ENCODE results near the gene MARCO. TPM values are rescaled to one million over a fixed set of nuclear protein-coding genes. Genes with fewer than 3 reads are reported as not detected.

Gene MARCO
- total RNA-seq (2022): not detected in 2 replicates
- Bru-seq, nascent RNA: not detected
- BruChase-seq, experiment 1, labeled RNA remaining after a 6-hour chase: not detected
- BruChase-seq, experiment 2, labeled RNA remaining after a 2-hour chase: not detected
- long read RNA-seq: 0 reads

GRCh38 chr2:118942031-118942430 lies at the start of gene MARCO:
TSS of gene MARCO (plus strand) at chr2:118942194. CDS start at chr2:118942301, 107 bp downstream.
- no peaks in the 10 kb centered on the region for H3K36me3 Mint-ChIP-seq (ENCODE audit: insufficient read depth, unreplicated experiment)
- H3K4me1 Mint-ChIP-seq (ENCODE audit: low read depth, unreplicated experiment): no peaks in the 10 kb centered on the region
- H3K9me3 Mint-ChIP-seq (ENCODE audit: low read depth, unreplicated experiment): no peaks in the 10 kb centered on the region
- intact Hi-C loops (cut with micrococcal nuclease; ENCODE audit: unreplicated experiment): no loop called here
- DNase-seq: no peak
- H3K4me3 Mint-ChIP-seq (ENCODE audit: low read depth, unreplicated experiment): no peak within 1 kb of the TSS
- no TSS peak for BruUV-seq (replicated peaks)
- CTCF ChIA-PET: no interaction called here
- TF ChIP-seq, protein P1, sequence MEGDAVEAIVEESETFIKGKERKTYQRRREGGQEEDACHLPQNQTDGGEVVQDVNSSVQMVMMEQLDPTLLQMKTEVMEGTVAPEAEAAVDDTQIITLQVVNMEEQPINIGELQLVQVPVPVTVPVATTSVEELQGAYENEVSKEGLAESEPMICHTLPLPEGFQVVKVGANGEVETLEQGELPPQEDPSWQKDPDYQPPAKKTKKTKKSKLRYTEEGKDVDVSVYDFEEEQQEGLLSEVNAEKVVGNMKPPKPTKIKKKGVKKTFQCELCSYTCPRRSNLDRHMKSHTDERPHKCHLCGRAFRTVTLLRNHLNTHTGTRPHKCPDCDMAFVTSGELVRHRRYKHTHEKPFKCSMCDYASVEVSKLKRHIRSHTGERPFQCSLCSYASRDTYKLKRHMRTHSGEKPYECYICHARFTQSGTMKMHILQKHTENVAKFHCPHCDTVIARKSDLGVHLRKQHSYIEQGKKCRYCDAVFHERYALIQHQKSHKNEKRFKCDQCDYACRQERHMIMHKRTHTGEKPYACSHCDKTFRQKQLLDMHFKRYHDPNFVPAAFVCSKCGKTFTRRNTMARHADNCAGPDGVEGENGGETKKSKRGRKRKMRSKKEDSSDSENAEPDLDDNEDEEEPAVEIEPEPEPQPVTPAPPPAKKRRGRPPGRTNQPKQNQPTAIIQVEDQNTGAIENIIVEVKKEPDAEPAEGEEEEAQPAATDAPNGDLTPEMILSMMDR (IDR thresholded peaks at IDR 0.05; ENCODE audit: unreplicated experiment): no peak
- peaks cover 54% of the 10 kb centered on the region for H3K27me3 Mint-ChIP-seq (ENCODE audit: unreplicated experiment)
- H3K27ac Mint-ChIP-seq (ENCODE audit: unreplicated experiment): no peak within 1 kb of the TSS

DNA sequence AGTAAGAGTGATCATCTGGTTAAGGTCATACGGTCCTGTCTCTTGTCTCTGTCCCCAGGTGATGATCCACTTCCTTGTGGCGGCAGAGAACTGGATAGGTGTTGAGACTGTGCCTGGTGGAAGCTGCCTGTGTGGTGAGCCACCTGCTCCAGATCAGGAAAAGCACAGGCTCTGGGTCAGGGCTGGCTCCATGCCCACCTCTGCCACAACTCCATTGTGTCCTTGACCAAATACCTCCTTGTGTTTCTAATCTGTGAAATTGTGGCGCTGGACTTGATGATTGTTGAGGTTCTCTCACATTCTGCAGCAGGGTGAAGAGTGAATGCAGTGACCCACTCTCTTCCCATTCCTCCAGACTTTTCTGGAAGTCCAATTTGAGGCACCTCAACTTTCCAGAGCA lies 48.9 kb upstream of the MARCO start:
- no peak for DNase-seq
- no peak overlapping the region for H3K4me3 Mint-ChIP-seq (ENCODE audit: low read depth, unreplicated experiment)
- no TSS peak for BruUV-seq (replicated peaks)
- no peaks in the 10 kb centered on the region for H3K36me3 Mint-ChIP-seq (ENCODE audit: insufficient read depth, unreplicated experiment)
- TF ChIP-seq, protein P1 (IDR thresholded peaks at IDR 0.05; ENCODE audit: unreplicated experiment): no peak
- no peak overlapping the region for H3K27ac Mint-ChIP-seq (ENCODE audit: unreplicated experiment)
- H3K27me3 Mint-ChIP-seq (ENCODE audit: unreplicated experiment): peaks cover 47% of the 10 kb centered on the region
- H3K4me1 Mint-ChIP-seq (ENCODE audit: low read depth, unreplicated experiment): no peaks in the 10 kb centered on the region
- CTCF ChIA-PET: no interaction called here
- peaks cover 6% of the 10 kb centered on the region for H3K9me3 Mint-ChIP-seq (ENCODE audit: low read depth, unreplicated experiment)
- intact Hi-C loops (cut with micrococcal nuclease; ENCODE audit: unreplicated experiment): no loop called here

DNA sequence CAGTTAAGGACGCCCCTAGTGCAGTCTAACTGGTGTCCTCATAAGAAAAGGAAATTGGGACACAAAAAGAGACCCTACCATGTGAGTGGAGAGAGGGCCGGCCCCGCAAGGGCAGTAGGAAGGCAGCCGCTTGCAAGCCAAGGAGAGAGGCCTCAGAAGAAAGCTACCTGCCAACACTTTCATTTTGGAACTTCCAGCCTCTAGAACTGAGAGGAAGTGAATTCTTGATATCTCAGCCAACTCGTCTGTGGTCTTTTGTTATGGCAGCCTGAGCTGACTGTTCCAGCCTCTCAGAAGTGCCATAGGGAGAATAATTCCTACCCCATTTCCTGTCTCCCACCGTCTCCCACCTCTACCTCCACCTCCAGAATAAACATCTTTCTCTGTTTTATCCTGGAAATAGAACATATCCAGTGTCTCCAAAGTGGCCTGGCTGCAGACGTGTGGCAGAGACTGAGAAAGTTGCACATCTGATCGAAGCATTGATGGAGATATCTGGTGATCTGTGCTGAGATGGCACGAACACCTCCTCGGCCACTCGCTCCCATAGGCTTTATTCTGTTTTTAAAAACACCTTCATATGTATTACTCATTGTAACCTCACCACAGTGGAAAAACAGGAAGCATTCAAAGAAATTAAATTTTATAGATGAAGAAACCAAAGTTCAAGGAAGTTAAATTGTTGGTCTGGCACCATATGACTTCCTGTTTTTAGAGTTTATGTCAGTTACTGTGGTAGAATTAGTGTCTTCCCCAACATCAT lies 39.5 kb upstream of the MARCO start:
- DNase-seq: no peak
- Mint-ChIP-seq H3K27ac (ENCODE audit: unreplicated experiment) (no peak overlapping the region), H3K27me3 (ENCODE audit: unreplicated experiment) (peaks cover 35% of the 10 kb centered on the region), H3K4me3 (ENCODE audit: low read depth, unreplicated experiment) (no peak overlapping the region), H3K4me1 (ENCODE audit: low read depth, unreplicated experiment) (no peaks in the 10 kb centered on the region), H3K9me3 (ENCODE audit: low read depth, unreplicated experiment) (peaks cover 5% of the 10 kb centered on the region), H3K36me3 (ENCODE audit: insufficient read depth, unreplicated experiment) (no peaks in the 10 kb centered on the region)
- intact Hi-C loops (cut with micrococcal nuclease; ENCODE audit: unreplicated experiment): no loop called here
- CTCF ChIA-PET: interaction anchor here (0.7 kb wide), 1 partner anchor 49 kb away, joined by 3 read pairs; no protein-coding TSS in a partner anchor
- TF ChIP-seq, protein P1 (IDR thresholded peaks at IDR 0.05; ENCODE audit: unreplicated experiment): no peak
- no TSS peak for BruUV-seq (replicated peaks)

DNA sequence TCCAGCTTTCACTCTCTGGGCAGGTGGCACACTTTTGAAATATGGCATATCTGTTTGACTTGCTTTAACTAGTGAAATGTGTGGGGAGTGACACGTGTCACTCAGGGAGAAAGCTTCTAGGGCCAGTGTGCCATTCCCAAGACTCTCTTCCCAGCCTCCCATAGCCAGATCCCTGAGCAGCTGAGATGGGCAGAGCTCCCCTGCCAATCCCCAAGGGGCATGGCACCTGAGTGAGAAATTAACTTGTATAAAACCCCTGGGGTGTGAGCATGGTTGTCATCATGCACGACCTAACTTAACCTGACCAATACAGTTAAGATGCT lies 39.0 kb upstream of the MARCO start:
- BruUV-seq (replicated peaks): no TSS peak
- intact Hi-C loops (cut with micrococcal nuclease; ENCODE audit: unreplicated experiment): no loop called here
- CTCF ChIA-PET: interaction anchor here (0.7 kb wide), 1 partner anchor 49 kb away, joined by 3 read pairs; no protein-coding TSS in a partner anchor
- DNase-seq: no peak
- TF ChIP-seq, protein P1 (IDR thresholded peaks at IDR 0.05; ENCODE audit: unreplicated experiment): no peak
- Mint-ChIP-seq H3K4me1 (ENCODE audit: low read depth, unreplicated experiment) (no peaks in the 10 kb centered on the region), H3K4me3 (ENCODE audit: low read depth, unreplicated experiment) (no peak overlapping the region), H3K36me3 (ENCODE audit: insufficient read depth, unreplicated experiment) (no peaks in the 10 kb centered on the region), H3K27me3 (ENCODE audit: unreplicated experiment) (peaks cover 40% of the 10 kb centered on the region), H3K9me3 (ENCODE audit: low read depth, unreplicated experiment) (peaks cover 5% of the 10 kb centered on the region), H3K27ac (ENCODE audit: unreplicated experiment) (no peak overlapping the region)

All from Calu3 (cell line).